ENCODE data around the gene PTPRA.
"Not testable (repeated sequence)": the region's sequence is repeated elsewhere in the genome, so short reads cannot be mapped to it uniquely, and the experiment has no call there.

The PTPRA gene

GRCh38 chr20:3021327-3021726, 148.0 kb downstream of the PTPRA start:
- Histone ChIP-seq H3K27ac (ENCODE audit: low read depth, low read length) (no peak overlapping the region), H3K79me2 (ENCODE audit: control insufficient read depth, low read length) (no peaks in the 10 kb centered on the region), H4K20me1 (ENCODE audit: control insufficient read depth, insufficient read depth, low read depth, low read length) (no peaks in the 10 kb centered on the region), H3K27me3 (ENCODE audit: control insufficient read depth, low read length) (no peaks in the 10 kb centered on the region), H3K9me3 (ENCODE audit: control insufficient read depth, insufficient read depth, low read length) (no peaks in the 10 kb centered on the region), H3K4me3 (ENCODE audit: low read length) (no peak overlapping the region), H3K4me1 (ENCODE audit: control insufficient read depth, low read length) (no peaks in the 10 kb centered on the region), H3K4me2 (ENCODE audit: low read length) (no peak overlapping the region), H3F3A (ENCODE audit: control insufficient read depth, insufficient read depth) (no peaks in the 10 kb centered on the region), H3K36me3 (ENCODE audit: control insufficient read depth, low read length) (peaks cover 38% of the 10 kb centered on the region), H3K9me2 (replicated peaks; ENCODE audit: control insufficient read depth, low read length) (no peaks in the 10 kb centered on the region)
- TF ChIP-seq EZH2phosphoT487 (IDR thresholded peaks at IDR 0.05; ENCODE audit: borderline replicate concordance, low read length) (no peak), CTCF (IDR thresholded peaks at IDR 0.05; ENCODE audit: low read depth, low read length, poor library complexity, severe bottlenecking) (no peak)

- H3K27me3 ChIP-seq (ENCODE audit: control insufficient read depth, low read length): no peaks in the 10 kb centered on the region
- no peaks in the 10 kb centered on the region for H3K79me2 ChIP-seq (ENCODE audit: control insufficient read depth, low read length)
- TF ChIP-seq EZH2phosphoT487 (IDR thresholded peaks at IDR 0.05; ENCODE audit: borderline replicate concordance, low read length) (no peak), CTCF (IDR thresholded peaks at IDR 0.05; ENCODE audit: low read depth, low read length, poor library complexity, severe bottlenecking) (no peak)
- no peaks in the 10 kb centered on the region for H3K9me3 ChIP-seq (ENCODE audit: control insufficient read depth, insufficient read depth, low read length)
- H3K4me2 ChIP-seq (ENCODE audit: low read length): no peak overlapping the region
- peaks cover 43% of the 10 kb centered on the region for H3K36me3 ChIP-seq (ENCODE audit: control insufficient read depth, low read length)
- H3K4me3 ChIP-seq (ENCODE audit: low read length): no peak overlapping the region
- no peaks in the 10 kb centered on the region for H3K9me2 ChIP-seq (replicated peaks; ENCODE audit: control insufficient read depth, low read length)
- no peaks in the 10 kb centered on the region for H3K4me1 ChIP-seq (ENCODE audit: control insufficient read depth, low read length)
- no peaks in the 10 kb centered on the region for H4K20me1 ChIP-seq (ENCODE audit: control insufficient read depth, insufficient read depth, low read depth, low read length)
- H3K27ac ChIP-seq (ENCODE audit: low read depth, low read length): no peak overlapping the region
- no peaks in the 10 kb centered on the region for H3F3A ChIP-seq (ENCODE audit: control insufficient read depth, insufficient read depth)
Observed at GRCh38 chr20:3021777-3022176, 148.5 kb downstream of the PTPRA start.

- not testable (repeated sequence) for H3K79me2 ChIP-seq (ENCODE audit: control insufficient read depth, low read length); H3K4me1 ChIP-seq (ENCODE audit: control insufficient read depth, low read length); H3K27me3 ChIP-seq (ENCODE audit: control insufficient read depth, low read length); H3K4me3 ChIP-seq (ENCODE audit: low read length); H4K20me1 ChIP-seq (ENCODE audit: control insufficient read depth, insufficient read depth, low read depth, low read length); H3K4me2 ChIP-seq (ENCODE audit: low read length); H3K9me2 ChIP-seq (replicated peaks; ENCODE audit: control insufficient read depth, low read length); H3K9me3 ChIP-seq (ENCODE audit: control insufficient read depth, insufficient read depth, low read length); H3K27ac ChIP-seq (ENCODE audit: low read depth, low read length); H3F3A ChIP-seq (ENCODE audit: control insufficient read depth, insufficient read depth)
- H3K36me3 ChIP-seq (ENCODE audit: control insufficient read depth, low read length): peaks cover 48% of the 10 kb centered on the region
Observed at GRCh38 chr20:3022559-3023490, 149.5 kb downstream of the PTPRA start.

GRCh38 chr20:3027987-3028386, 154.7 kb downstream of the PTPRA start:
- no peaks in the 10 kb centered on the region for H4K20me1 ChIP-seq (ENCODE audit: control insufficient read depth, insufficient read depth, low read depth, low read length)
- H3F3A ChIP-seq (ENCODE audit: control insufficient read depth, insufficient read depth): no peaks in the 10 kb centered on the region
- H3K36me3 ChIP-seq (ENCODE audit: control insufficient read depth, low read length): peaks cover 48% of the 10 kb centered on the region
- no peak overlapping the region for H3K27ac ChIP-seq (ENCODE audit: low read depth, low read length)
- no peaks in the 10 kb centered on the region for H3K9me2 ChIP-seq (replicated peaks; ENCODE audit: control insufficient read depth, low read length)
- no peaks in the 10 kb centered on the region for H3K9me3 ChIP-seq (ENCODE audit: control insufficient read depth, insufficient read depth, low read length)
- H3K4me2 ChIP-seq (ENCODE audit: low read length): no peak overlapping the region
- no peaks in the 10 kb centered on the region for H3K4me1 ChIP-seq (ENCODE audit: control insufficient read depth, low read length)
- H3K4me3 ChIP-seq (ENCODE audit: low read length): no peak overlapping the region
- H3K27me3 ChIP-seq (ENCODE audit: control insufficient read depth, low read length): no peaks in the 10 kb centered on the region
- no peaks in the 10 kb centered on the region for H3K79me2 ChIP-seq (ENCODE audit: control insufficient read depth, low read length)
- TF ChIP-seq EZH2phosphoT487 (IDR thresholded peaks at IDR 0.05; ENCODE audit: borderline replicate concordance, low read length) (no peak), CTCF (IDR thresholded peaks at IDR 0.05; ENCODE audit: low read depth, low read length, poor library complexity, severe bottlenecking) (no peak)
